Fibroblast of lung (primary cell): ENCODE measurements around the gene SIX6. TPM values are rescaled to one million over a fixed set of nuclear protein-coding genes. Genes with fewer than 3 reads are reported as not detected.
A peak's percentile ranks its signal among the peaks of the same experiment; 100 is the strongest.

Experiments used
- DNase-seq, 2 donors: peaks; one replicate each; pipeline versions ENCODE4 v3.0.0 to v3.0.0-alpha.2; 2010; ENCODE audit warnings: low read depth in 2 of 2
- H2AFZ ChIP-seq: 2 replicates; pipeline ENCODE4 v1.5.1; 2012; ENCODE audit warnings: low read length, control low read depth, inconsistent platforms
- H3K27ac ChIP-seq: 2 replicates; pipeline ENCODE4 v1.5.1; 2011; ENCODE audit warnings: low read length, control low read depth; ENCODE audit not compliant: insufficient read depth
- H3K27me3 ChIP-seq: 2 replicates; pipeline ENCODE4 v1.5.1; 2011; ENCODE audit warnings: mild to moderate bottlenecking, low read length; ENCODE audit not compliant: control insufficient read depth, insufficient read depth
- H3K36me3 ChIP-seq: 2 replicates; pipeline ENCODE4 v1.5.1; 2011; ENCODE audit warnings: low read length; ENCODE audit not compliant: control insufficient read depth, insufficient read depth
- H3K4me1 ChIP-seq: 2 replicates; pipeline ENCODE4 v1.5.1; 2011; ENCODE audit warnings: low read length; ENCODE audit not compliant: control insufficient read depth, insufficient read depth; ENCODE audit errors: extremely low read depth
- H3K4me2 ChIP-seq: 2 replicates; pipeline ENCODE4 v1.5.1; 2011; ENCODE audit warnings: low read length, control low read depth; ENCODE audit not compliant: insufficient read depth; ENCODE audit errors: extremely low read depth
- H3K4me3 ChIP-seq, 4 experiments: fragments of 200-600 bp in 1 of 4; sonication (generic) in 1 of 4; replicated peaks in 1 of 4; 2 replicates each; pipeline ENCODE4 v1.5.1; 2011 to 2016; ENCODE audit warnings: low read length in 4 of 4, low read depth in 3 of 4, mild to moderate bottlenecking in 3 of 4, control low read depth in 2 of 4, inconsistent platforms in 1 of 4, mixed read lengths in 1 of 4; ENCODE audit not compliant: insufficient read depth in 1 of 4; ENCODE audit errors: control extremely low read depth in 1 of 4
- H3K79me2 ChIP-seq: 2 replicates; pipeline ENCODE4 v1.5.1; 2012; ENCODE audit warnings: mild to moderate bottlenecking, low read length, inconsistent platforms; ENCODE audit not compliant: control insufficient read depth, insufficient read depth
- H3K9ac ChIP-seq: 2 replicates; pipeline ENCODE4 v1.5.1; 2011; ENCODE audit warnings: mild to moderate bottlenecking, low read length, control low read depth; ENCODE audit not compliant: insufficient read depth
- H3K9me3 ChIP-seq: 2 replicates; pipeline ENCODE4 v1.5.1; 2012; ENCODE audit warnings: low read depth, low read length; ENCODE audit not compliant: control insufficient read depth, insufficient read depth
- H4K20me1 ChIP-seq: 2 replicates; pipeline ENCODE4 v1.5.1; 2011; ENCODE audit warnings: low read length; ENCODE audit not compliant: control insufficient read depth, insufficient read depth; ENCODE audit errors: extremely low read depth
- EZH2 ChIP-seq: IDR thresholded peaks from 2 replicates; pipeline ENCODE4 v1.5.1; 2012; ENCODE audit warnings: low read length, control low read depth, mild to moderate bottlenecking; ENCODE audit errors: missing control alignments
- polyA plus RNA-seq, 2 donors: library from polyadenylated mRNA; depleted of rRNA in 1 of 2; stranded (reverse) in 1 of 2; unstranded in 1 of 2; fragments of >200 nt; gene quantifications; 2 replicates each; pipeline ENCODE4 v1.2.1, GENCODE V29; 2011 to 2012; ENCODE audit warnings: missing spikeins in 1 of 2
- total RNA-seq: library from RNA; depleted of rRNA; stranded (reverse); fragments of >200 nt; gene quantifications from 2 replicates; pipeline ENCODE4 v1.2.1, GENCODE V29; 2014
- TF ChIP-seq, protein P1 (sequence below), 2 donors: IDR thresholded peaks in 1 of 2; conservative IDR thresholded peaks in 1 of 2; 1 replicate in 1 of 2; 2 replicates in 1 of 2; pipeline ENCODE4 v1.5.1; 2011 to 2012; ENCODE audit warnings: low read length in 2 of 2, control low read depth in 1 of 2, inconsistent platforms in 1 of 2, low read depth in 1 of 2, mild to moderate bottlenecking in 1 of 2

SIX6 gene
- total and polyA plus RNA-seq, 2 donors (not counting 1 experiment from before 2014, with no cell fraction given), result not detected

DNA sequence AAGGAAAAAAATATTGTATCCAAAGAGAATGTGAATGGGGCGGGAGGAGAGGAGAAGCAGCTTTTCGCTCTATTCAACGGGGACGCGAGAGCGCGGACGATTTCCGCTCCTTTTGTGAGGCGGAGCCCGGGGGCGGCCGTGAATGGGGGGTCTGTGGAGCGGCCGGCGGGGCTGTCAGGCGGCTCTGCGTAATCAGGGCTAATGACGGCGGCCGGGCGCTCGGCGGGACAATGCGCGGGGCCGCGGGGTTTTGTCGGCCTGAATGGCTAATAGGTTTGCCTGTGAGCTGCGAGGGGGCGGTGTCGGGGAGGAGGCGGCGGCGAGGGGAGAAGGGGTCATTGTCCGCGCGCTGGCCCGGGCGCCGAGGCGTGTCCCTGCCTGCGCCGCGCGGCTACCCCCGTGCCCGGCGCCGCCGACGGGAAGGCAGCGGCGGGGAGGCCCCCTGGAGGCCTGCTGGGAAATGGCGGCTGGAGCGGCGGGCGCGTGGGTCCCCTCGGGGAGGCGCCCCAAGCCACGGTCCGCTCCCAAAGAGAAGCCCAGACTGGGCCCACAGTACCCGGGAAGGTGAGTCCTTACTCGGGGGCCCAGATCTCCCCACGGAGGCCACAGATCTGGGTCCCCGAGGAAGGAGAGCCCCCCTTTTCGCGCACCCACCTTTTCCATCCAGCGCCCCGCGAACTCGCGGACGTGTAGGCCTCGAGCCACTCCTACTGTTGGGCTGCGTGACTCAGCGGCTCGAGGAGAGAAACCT, 6.0 kb downstream of the SIX6 start:
- Histone ChIP-seq H3K4me1 (no peaks in the 10 kb centered on the region), H3K9ac (no peak overlapping the region), H3K27ac (no peak overlapping the region), H3K9me3 (no peaks in the 10 kb centered on the region), H3K27me3 (peaks cover 58% of the 10 kb centered on the region), H2AFZ (no peak overlapping the region), H3K4me3 (peak overlapping the region in 3 of 4 experiments; percentile 3 to 46 (median 42)), H3K4me2 (peak overlapping the region; percentile 62), H3K36me3 (no peaks in the 10 kb centered on the region), H4K20me1 (no peaks in the 10 kb centered on the region), H3K79me2 (no peaks in the 10 kb centered on the region)
- peak; percentile 41 for TF ChIP-seq EZH2
- TF ChIP-seq, protein P1, sequence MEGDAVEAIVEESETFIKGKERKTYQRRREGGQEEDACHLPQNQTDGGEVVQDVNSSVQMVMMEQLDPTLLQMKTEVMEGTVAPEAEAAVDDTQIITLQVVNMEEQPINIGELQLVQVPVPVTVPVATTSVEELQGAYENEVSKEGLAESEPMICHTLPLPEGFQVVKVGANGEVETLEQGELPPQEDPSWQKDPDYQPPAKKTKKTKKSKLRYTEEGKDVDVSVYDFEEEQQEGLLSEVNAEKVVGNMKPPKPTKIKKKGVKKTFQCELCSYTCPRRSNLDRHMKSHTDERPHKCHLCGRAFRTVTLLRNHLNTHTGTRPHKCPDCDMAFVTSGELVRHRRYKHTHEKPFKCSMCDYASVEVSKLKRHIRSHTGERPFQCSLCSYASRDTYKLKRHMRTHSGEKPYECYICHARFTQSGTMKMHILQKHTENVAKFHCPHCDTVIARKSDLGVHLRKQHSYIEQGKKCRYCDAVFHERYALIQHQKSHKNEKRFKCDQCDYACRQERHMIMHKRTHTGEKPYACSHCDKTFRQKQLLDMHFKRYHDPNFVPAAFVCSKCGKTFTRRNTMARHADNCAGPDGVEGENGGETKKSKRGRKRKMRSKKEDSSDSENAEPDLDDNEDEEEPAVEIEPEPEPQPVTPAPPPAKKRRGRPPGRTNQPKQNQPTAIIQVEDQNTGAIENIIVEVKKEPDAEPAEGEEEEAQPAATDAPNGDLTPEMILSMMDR (conservative IDR thresholded peaks at IDR 0.05 in 1 of 2, IDR thresholded peaks at IDR 0.05 in 1 of 2; ENCODE audit: low read depth in 1 of 2, low read length in 2 of 2), result peak in 1 of 2 donors; percentile 7
- peak in 1 of 2 donors; percentile 47 for DNase-seq

DNA sequence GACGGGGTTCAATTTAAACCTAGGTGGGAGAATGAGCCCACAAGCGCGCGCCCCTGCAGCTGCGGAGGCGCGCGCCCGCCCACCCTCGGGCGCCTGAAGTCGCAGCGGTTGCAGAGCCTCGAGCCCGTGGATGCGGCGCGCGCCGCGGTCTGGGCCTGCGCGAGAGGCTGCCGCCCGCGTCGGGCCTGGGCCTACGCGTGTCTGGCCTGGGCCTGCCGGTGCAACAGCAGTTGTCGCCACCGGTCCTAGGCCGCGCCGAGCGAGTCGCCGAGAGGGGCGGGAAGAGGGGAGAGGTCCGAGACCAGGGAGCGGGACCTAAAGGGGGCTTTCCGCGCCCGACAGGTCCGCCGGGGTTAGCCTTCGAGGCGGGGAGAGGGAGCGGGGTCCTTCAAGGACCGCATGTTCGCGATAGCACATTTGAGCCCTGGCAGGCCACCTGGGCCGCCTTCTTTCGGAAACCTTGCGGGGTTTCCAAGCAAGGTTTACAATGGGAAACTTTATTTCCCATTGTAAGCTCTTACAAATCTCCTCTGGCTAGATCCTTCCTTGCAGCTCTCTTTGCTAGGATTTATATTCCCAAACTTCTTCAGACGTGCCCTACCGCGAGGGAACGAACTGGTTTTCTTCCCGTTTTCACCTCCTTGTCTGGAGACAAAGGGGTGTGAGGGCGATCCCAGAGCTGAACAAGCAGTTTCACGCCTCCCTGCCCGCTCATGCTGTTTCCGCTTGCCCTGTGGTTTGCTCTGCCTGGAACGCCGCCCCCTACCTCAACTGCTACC, 6.8 kb downstream of the SIX6 start:
- Histone ChIP-seq H3K4me3 (no peak overlapping the region), H3K27ac (no peak overlapping the region), H3K4me1 (no peaks in the 10 kb centered on the region), H3K36me3 (no peaks in the 10 kb centered on the region), H3K4me2 (no peak overlapping the region), H3K9me3 (no peaks in the 10 kb centered on the region), H3K27me3 (peaks cover 54% of the 10 kb centered on the region), H3K79me2 (no peaks in the 10 kb centered on the region), H4K20me1 (no peaks in the 10 kb centered on the region), H2AFZ (no peak overlapping the region), H3K9ac (no peak overlapping the region)
- TF ChIP-seq, protein P1 (conservative IDR thresholded peaks at IDR 0.05 in 1 of 2, IDR thresholded peaks at IDR 0.05 in 1 of 2; ENCODE audit: low read depth in 1 of 2, low read length in 2 of 2), result no peak
- TF ChIP-seq EZH2, result peak; percentile 79
- no peak for DNase-seq

DNA sequence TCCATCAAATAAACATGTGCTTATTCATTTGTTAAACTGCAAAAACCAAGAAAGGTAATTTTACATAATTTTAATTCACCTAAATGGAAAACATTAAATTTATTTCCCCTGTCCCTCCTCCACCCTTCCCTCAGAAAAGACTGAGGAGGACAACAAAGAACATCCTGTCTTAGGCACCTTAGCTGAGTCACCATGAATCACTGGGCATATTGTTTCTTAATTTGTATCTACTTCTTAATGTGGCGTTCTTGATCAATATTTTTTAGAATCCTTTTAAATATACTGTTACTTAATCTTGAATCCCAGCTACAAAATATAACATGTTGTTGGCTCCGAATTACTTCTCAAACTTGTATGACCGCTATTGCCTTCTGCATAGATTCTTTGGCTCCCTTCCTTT, 23.5 kb downstream of the SIX6 start:
- TF ChIP-seq EZH2, result no peak
- TF ChIP-seq, protein P1 (conservative IDR thresholded peaks at IDR 0.05 in 1 of 2, IDR thresholded peaks at IDR 0.05 in 1 of 2; ENCODE audit: low read depth in 1 of 2, low read length in 2 of 2), result no peak
- Histone ChIP-seq H2AFZ (no peak overlapping the region), H3K27me3 (no peaks in the 10 kb centered on the region), H3K4me3 (no peak overlapping the region), H3K27ac (no peak overlapping the region), H3K9ac (no peak overlapping the region), H3K36me3 (no peaks in the 10 kb centered on the region), H3K4me1 (no peaks in the 10 kb centered on the region), H3K79me2 (no peaks in the 10 kb centered on the region), H4K20me1 (no peaks in the 10 kb centered on the region), H3K4me2 (no peak overlapping the region), H3K9me3 (no peaks in the 10 kb centered on the region)
- DNase-seq, result no peak
